Activated CD4-positive, alpha-beta memory T cell treated with anti-CD3 and anti-CD28 coated beads, Interleukin-2, amount 10 ng/mL, durations not matched to agents 7 days and 5 days (primary cell): ENCODE measurements around the gene UBQLNL. TPM values are rescaled to one million over a fixed set of nuclear protein-coding genes. Genes with fewer than 3 reads are reported as not detected.

Experiments
- CTCF ChIA-PET: fragments of 350-600 bp; sonication (Branson Sonifier 250); formaldehyde crosslinking; loops from one replicate; lab custom pipeline; 2021; ENCODE audit warnings: antibody characterized with exemption, inconsistent platforms; lab: Charles Lee
- POLR2A ChIA-PET: fragments of 350-600 bp; sonication (Branson Sonifier 250); formaldehyde crosslinking; loops from one replicate; lab custom pipeline; 2021; ENCODE audit warnings: antibody characterized with exemption; lab: Charles Lee
- DNase-seq: peaks from one replicate; pipeline ENCODE4 v3.0.0-alpha.2; 2020
- H3K27ac Mint-ChIP-seq: one replicate; pipeline ENCODE4 v1.8.0; 2021; ENCODE audit warnings: mild to moderate bottlenecking, mixed read lengths
- H3K27me3 Mint-ChIP-seq: one replicate; pipeline ENCODE4 v1.8.0; 2021; ENCODE audit warnings: mixed read lengths
- H3K36me3 Mint-ChIP-seq: one replicate; pipeline ENCODE4 v1.8.0; 2021; ENCODE audit warnings: low read depth, mixed read lengths
- H3K4me1 Mint-ChIP-seq: one replicate; pipeline ENCODE4 v1.8.0; 2021; ENCODE audit warnings: mixed read lengths
- H3K4me3 Mint-ChIP-seq: one replicate; pipeline ENCODE4 v1.8.0; 2021; ENCODE audit warnings: mild to moderate bottlenecking, mixed read lengths
- H3K9me3 Mint-ChIP-seq: one replicate; pipeline ENCODE4 v1.8.0; 2021; ENCODE audit warnings: mixed read lengths
- total RNA-seq, 2 experiments: library from RNA; stranded (reverse); gene quantifications; one replicate each; pipeline ENCODE4 v1.2.3, GENCODE V29; 2021

The UBQLNL gene
- total RNA-seq, result under 1 TPM; 0.13 to 0.28 TPM

GRCh38 chr11:5516599-5516998, at the start of gene UBQLNL:
UBQLNL (minus strand) TSS chr11:5516699; CDS start chr11:5516441, 258 bp downstream.
- H3K4me3 Mint-ChIP-seq, result no peak within 1 kb of the TSS
- H3K27ac Mint-ChIP-seq, result no peak within 1 kb of the TSS
- H3K27me3 Mint-ChIP-seq, result peaks cover 1% of the 10 kb centered on the region
- H3K36me3 Mint-ChIP-seq, result no peaks in the 10 kb centered on the region
- no peak for DNase-seq
- no peaks in the 10 kb centered on the region for H3K4me1 Mint-ChIP-seq
- POLR2A ChIA-PET, result no interaction called here
- H3K9me3 Mint-ChIP-seq, result no peaks in the 10 kb centered on the region
- CTCF ChIA-PET, result no interaction called here

GRCh38 chr11:5564259-5565019, 47.9 kb upstream of the UBQLNL start:
- DNase-seq, result no peak
- Mint-ChIP-seq H3K4me1 (peaks cover 3% of the 10 kb centered on the region), H3K4me3 (no peak overlapping the region), H3K36me3 (no peaks in the 10 kb centered on the region), H3K9me3 (peaks cover 4% of the 10 kb centered on the region), H3K27me3 (peaks cover 5% of the 10 kb centered on the region), H3K27ac (no peak overlapping the region)
- ChIA-PET POLR2A (no interaction called here), CTCF (no interaction called here)

- Mint-ChIP-seq H3K9me3 (no peaks in the 10 kb centered on the region), H3K36me3 (no peaks in the 10 kb centered on the region), H3K4me1 (no peaks in the 10 kb centered on the region), H3K27ac (no peak overlapping the region), H3K4me3 (no peak overlapping the region), H3K27me3 (peaks cover 11% of the 10 kb centered on the region)
- ChIA-PET CTCF (no interaction called here), POLR2A (no interaction called here)
- no peak for DNase-seq
Observed at GRCh38 chr11:5557751-5558150, 41.3 kb upstream of the UBQLNL start.

- no peak overlapping the region for H3K27ac Mint-ChIP-seq
- ChIA-PET CTCF (no interaction called here), POLR2A (no interaction called here)
- H3K4me3 Mint-ChIP-seq, result no peak overlapping the region
- peaks cover 11% of the 10 kb centered on the region for H3K27me3 Mint-ChIP-seq
- no peaks in the 10 kb centered on the region for H3K36me3 Mint-ChIP-seq
- no peaks in the 10 kb centered on the region for H3K4me1 Mint-ChIP-seq
- no peak for DNase-seq
- no peaks in the 10 kb centered on the region for H3K9me3 Mint-ChIP-seq
Observed at GRCh38 chr11:5556596-5557188, 40.2 kb upstream of the UBQLNL start.

GRCh38 chr11:5553343-5553742, 36.8 kb upstream of the UBQLNL start:
- POLR2A ChIA-PET, result no interaction called here
- Mint-ChIP-seq H3K27ac (no peak overlapping the region), H3K36me3 (no peaks in the 10 kb centered on the region), H3K27me3 (peaks cover 11% of the 10 kb centered on the region), H3K4me3 (no peak overlapping the region), H3K4me1 (no peaks in the 10 kb centered on the region), H3K9me3 (no peaks in the 10 kb centered on the region)
- no peak for DNase-seq
- CTCF ChIA-PET, result no interaction called here

GRCh38 chr11:5550440-5551095, 34.1 kb upstream of the UBQLNL start:
- H3K27me3 Mint-ChIP-seq, result peaks cover 2% of the 10 kb centered on the region
- no peaks in the 10 kb centered on the region for H3K4me1 Mint-ChIP-seq
- H3K36me3 Mint-ChIP-seq, result no peaks in the 10 kb centered on the region

GRCh38 chr11:5548440-5548839, 31.9 kb upstream of the UBQLNL start, which contains the start of gene OR52H1:
OR52H1 (minus strand) TSS chr11:5548540; CDS start chr11:5545505, 3,035 bp downstream.
- no peaks in the 10 kb centered on the region for H3K27me3 Mint-ChIP-seq
- no peak within 1 kb of the TSS for H3K27ac Mint-ChIP-seq
- H3K36me3 Mint-ChIP-seq, result no peaks in the 10 kb centered on the region
- ChIA-PET CTCF (no interaction called here), POLR2A (no interaction called here)
- no peak within 1 kb of the TSS for H3K4me3 Mint-ChIP-seq
- no peaks in the 10 kb centered on the region for H3K9me3 Mint-ChIP-seq
- no peaks in the 10 kb centered on the region for H3K4me1 Mint-ChIP-seq
- DNase-seq, result no peak

More at GRCh38 chr11:5550440-5551095, 34.1 kb upstream of the UBQLNL start:
- Mint-ChIP-seq H3K9me3 (no peaks in the 10 kb centered on the region), H3K27ac (no peak overlapping the region), H3K4me3 (no peak overlapping the region)
- no peak for DNase-seq
- CTCF ChIA-PET, result no interaction called here
- POLR2A ChIA-PET, result no interaction called here

GRCh38 chr11:5547982-5548381, 31.5 kb upstream of the UBQLNL start:
- Mint-ChIP-seq H3K4me1 (no peaks in the 10 kb centered on the region), H3K27me3 (no peaks in the 10 kb centered on the region), H3K9me3 (no peaks in the 10 kb centered on the region), H3K4me3 (no peak overlapping the region), H3K36me3 (no peaks in the 10 kb centered on the region), H3K27ac (no peak overlapping the region)
- no peak for DNase-seq
- ChIA-PET POLR2A (no interaction called here), CTCF (no interaction called here)

- no peaks in the 10 kb centered on the region for H3K4me1 Mint-ChIP-seq
- peaks cover 2% of the 10 kb centered on the region for H3K27me3 Mint-ChIP-seq
Observed at GRCh38 chr11:5546457-5546856, 30.0 kb upstream of the UBQLNL start.

GRCh38 chr11:5541427-5541826, 24.9 kb upstream of the UBQLNL start:
- Mint-ChIP-seq H3K27me3 (peaks cover 5% of the 10 kb centered on the region), H3K4me1 (no peaks in the 10 kb centered on the region), H3K9me3 (no peaks in the 10 kb centered on the region), H3K4me3 (no peak overlapping the region), H3K36me3 (no peaks in the 10 kb centered on the region), H3K27ac (no peak overlapping the region)
- DNase-seq, result no peak
- ChIA-PET POLR2A (no interaction called here), CTCF (no interaction called here)

More at GRCh38 chr11:5546457-5546856, 30.0 kb upstream of the UBQLNL start:
- Mint-ChIP-seq H3K36me3 (no peaks in the 10 kb centered on the region), H3K4me3 (no peak overlapping the region), H3K9me3 (no peaks in the 10 kb centered on the region), H3K27ac (no peak overlapping the region)
- no peak for DNase-seq
- ChIA-PET CTCF (no interaction called here), POLR2A (no interaction called here)

GRCh38 chr11:5536482-5536881, 20.0 kb upstream of the UBQLNL start:
- ChIA-PET POLR2A (no interaction called here), CTCF (no interaction called here)
- Mint-ChIP-seq H3K36me3 (no peaks in the 10 kb centered on the region), H3K9me3 (no peaks in the 10 kb centered on the region), H3K4me1 (no peaks in the 10 kb centered on the region), H3K4me3 (no peak overlapping the region), H3K27ac (no peak overlapping the region), H3K27me3 (peaks cover 3% of the 10 kb centered on the region)
- DNase-seq, result no peak

- DNase-seq, result no peak
- Mint-ChIP-seq H3K36me3 (no peaks in the 10 kb centered on the region), H3K9me3 (no peaks in the 10 kb centered on the region), H3K27me3 (peaks cover 3% of the 10 kb centered on the region), H3K4me1 (no peaks in the 10 kb centered on the region), H3K27ac (no peak overlapping the region), H3K4me3 (no peak overlapping the region)
- ChIA-PET POLR2A (no interaction called here), CTCF (no interaction called here)
Observed at GRCh38 chr11:5534046-5534445, 17.5 kb upstream of the UBQLNL start.

- Mint-ChIP-seq H3K4me3 (no peak overlapping the region), H3K4me1 (no peaks in the 10 kb centered on the region), H3K27me3 (no peaks in the 10 kb centered on the region), H3K27ac (no peak overlapping the region), H3K9me3 (no peaks in the 10 kb centered on the region), H3K36me3 (no peaks in the 10 kb centered on the region)
- DNase-seq, result no peak
- POLR2A ChIA-PET, result no interaction called here
- CTCF ChIA-PET, result no interaction called here
Observed at GRCh38 chr11:5531053-5531831, 14.7 kb upstream of the UBQLNL start.
